ENCODE data around the gene CSNK1E. TPM values are rescaled to one million over a fixed set of nuclear protein-coding genes. Genes with fewer than 3 reads are reported as not detected.
"Not testable (repeated sequence)": the region's sequence is repeated elsewhere in the genome, so short reads cannot be mapped to it uniquely, and the experiment has no call there.

CSNK1E gene
- 100 to 1,000 TPM in 1 of 2 experiments, 10 to 100 TPM in 1; 99.9 to 102 TPM for total RNA-seq

DNA sequence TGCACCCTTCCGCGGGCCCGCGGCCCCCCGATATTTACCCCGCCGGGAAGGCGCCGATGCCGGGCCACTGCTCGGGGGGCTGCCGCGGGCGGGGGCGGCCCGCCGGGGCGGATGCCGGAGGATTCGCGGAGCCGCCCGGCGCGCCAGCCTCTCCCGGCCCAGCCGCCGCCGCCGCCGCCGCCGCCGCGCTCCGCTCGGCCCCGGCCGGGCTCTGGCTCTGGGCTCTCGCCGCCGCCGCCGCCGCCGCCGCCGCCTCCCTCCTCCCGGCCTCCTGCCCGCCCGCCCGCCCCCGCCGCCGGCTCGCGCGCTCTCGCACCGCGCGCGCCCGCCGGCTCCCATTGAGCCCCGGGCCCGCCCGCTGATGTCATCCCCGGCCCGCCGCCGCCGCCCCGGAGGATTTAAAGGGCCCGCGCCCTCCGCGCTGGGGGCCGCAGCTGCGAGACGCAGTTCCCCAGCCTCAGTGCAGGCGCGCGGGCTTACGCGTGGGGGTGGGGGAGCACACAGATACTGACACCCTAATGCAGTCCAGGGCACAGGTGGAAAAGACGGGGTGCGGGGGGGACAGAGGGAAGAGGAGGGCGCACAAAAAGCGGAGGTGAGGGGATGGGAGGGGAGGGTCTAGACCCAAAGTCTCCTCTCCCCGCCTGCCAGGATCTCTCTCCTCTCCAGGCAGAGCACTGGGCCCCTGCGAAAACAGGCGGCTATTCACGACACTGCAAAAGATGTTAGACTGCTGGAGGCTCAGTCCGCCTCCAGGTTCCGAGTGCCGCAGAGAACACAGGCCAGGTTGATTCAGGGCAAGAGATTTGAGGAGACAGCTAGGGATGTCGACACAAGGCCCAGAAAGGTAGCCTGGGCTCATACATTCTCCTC lies at the start of gene CSNK1E:
CSNK1E (minus strand) TSS at position 312 of the 873 bp plus-strand sequence. CDS start 3,276 bp downstream, outside the sequence.
- POLR2A ChIA-PET, result interaction anchor here (0.7 to 1.4 kb wide), 7 partner anchors 9 to 251 kb away, joined by 3 to 9 read pairs (median 3); partner anchors contain the start of gene TMEM184B
- Mint-ChIP-seq H3K9me3 (no peaks in the 10 kb centered on the region), H3K27ac (peak within 1 kb of the TSS; percentile 87), H3K4me3 (peak within 1 kb of the TSS; percentile 80), H3K36me3 (ENCODE audit: low read depth) (peaks cover 4% of the 10 kb centered on the region), H3K4me1 (peaks cover 47% of the 10 kb centered on the region), H3K27me3 (no peaks in the 10 kb centered on the region)
- CTCF ChIA-PET, result interaction anchor here (1.0 to 1.7 kb wide), 2 partner anchors 12 to 37 kb away, joined by 3 to 4 read pairs; no protein-coding TSS in a partner anchor
- DNase-seq, result peak; percentile 75

- H3K4me3 Mint-ChIP-seq, H3K27me3 Mint-ChIP-seq, H3K27ac Mint-ChIP-seq, POLR2A ChIA-PET, DNase-seq, H3K4me1 Mint-ChIP-seq, CTCF ChIA-PET, H3K9me3 Mint-ChIP-seq: not testable (repeated sequence)
- peaks cover 24% of the 10 kb centered on the region for H3K36me3 Mint-ChIP-seq (ENCODE audit: low read depth)
These were observed 48.6 kb upstream of the CSNK1E start for GRCh38 chr22:38365829-38366228.

DNA sequence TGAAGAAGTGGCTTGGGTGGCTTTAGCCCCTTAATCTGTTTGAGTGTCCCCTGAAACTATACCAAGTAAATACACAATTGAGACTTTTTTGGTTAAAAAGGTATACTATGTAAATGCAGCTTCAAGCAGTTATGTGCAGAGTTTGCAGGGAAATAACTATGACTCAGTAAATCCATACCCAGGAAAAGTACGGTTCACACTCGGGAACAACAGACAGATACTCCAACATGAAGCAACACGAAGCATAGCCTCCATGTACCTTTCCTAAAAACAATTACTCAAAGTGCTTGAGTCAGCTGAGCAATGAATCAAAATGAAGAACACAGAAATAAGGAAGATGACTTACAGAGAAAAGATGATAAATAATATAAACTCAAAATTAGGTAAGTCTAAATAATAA lies 47.9 kb upstream of the CSNK1E start:
- H3K4me3 Mint-ChIP-seq, DNase-seq, H3K4me1 Mint-ChIP-seq, CTCF ChIA-PET, H3K9me3 Mint-ChIP-seq, H3K27ac Mint-ChIP-seq, POLR2A ChIA-PET, H3K27me3 Mint-ChIP-seq: not testable (repeated sequence)
- H3K36me3 Mint-ChIP-seq (ENCODE audit: low read depth), result peaks cover 24% of the 10 kb centered on the region

- POLR2A ChIA-PET, H3K27me3 Mint-ChIP-seq, H3K4me1 Mint-ChIP-seq, CTCF ChIA-PET, DNase-seq, H3K4me3 Mint-ChIP-seq, H3K9me3 Mint-ChIP-seq, H3K27ac Mint-ChIP-seq: not testable (repeated sequence)
- peaks cover 14% of the 10 kb centered on the region for H3K36me3 Mint-ChIP-seq (ENCODE audit: low read depth)
These were observed 43.3 kb upstream of the CSNK1E start for GRCh38 chr22:38360560-38360959.

- H3K27me3 Mint-ChIP-seq; H3K4me1 Mint-ChIP-seq; H3K27ac Mint-ChIP-seq; H3K36me3 Mint-ChIP-seq (ENCODE audit: low read depth); POLR2A ChIA-PET; H3K4me3 Mint-ChIP-seq; H3K9me3 Mint-ChIP-seq; DNase-seq; CTCF ChIA-PET: not testable (repeated sequence)
These were observed 42.6 kb upstream of the CSNK1E start for GRCh38 chr22:38359817-38360216.

DNA sequence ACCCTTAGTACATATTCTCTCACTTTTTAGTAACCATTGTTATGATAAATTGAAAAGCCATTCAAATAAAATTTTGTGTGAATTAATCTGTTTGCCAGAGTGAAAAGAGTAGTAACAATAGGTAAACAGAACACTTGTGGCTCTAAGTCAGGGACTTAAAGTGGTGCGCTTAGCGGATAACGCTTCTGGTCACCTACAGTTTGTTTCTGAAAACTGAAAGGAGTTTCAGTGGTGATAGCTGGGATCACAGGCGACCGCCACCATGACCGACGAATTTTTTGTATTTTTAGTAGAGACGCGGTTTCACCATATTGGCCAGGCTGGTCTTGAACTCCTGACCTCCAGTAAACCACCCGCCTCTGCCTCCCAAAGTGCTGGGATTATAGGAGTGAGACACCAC lies 40.7 kb upstream of the CSNK1E start:
- H3K27ac Mint-ChIP-seq; H3K36me3 Mint-ChIP-seq (ENCODE audit: low read depth); POLR2A ChIA-PET; CTCF ChIA-PET; H3K4me1 Mint-ChIP-seq; DNase-seq; H3K4me3 Mint-ChIP-seq; H3K9me3 Mint-ChIP-seq; H3K27me3 Mint-ChIP-seq: not testable (repeated sequence)

GRCh38 chr22:38355275-38355674 lies 38.0 kb upstream of the CSNK1E start:
- CTCF ChIA-PET, result interaction anchor here (0.6 to 2.7 kb wide), 6 partner anchors 9 to 303 kb away, joined by 3 to 13 read pairs (median 4); no protein-coding TSS in a partner anchor

GRCh38 chr22:38353701-38354100 lies 36.5 kb upstream of the CSNK1E start:
- H3K36me3 Mint-ChIP-seq (ENCODE audit: low read depth), result no peaks in the 10 kb centered on the region
- H3K4me1 Mint-ChIP-seq, result no peaks in the 10 kb centered on the region
- DNase-seq, result no peak
- ChIA-PET POLR2A (no interaction called here), CTCF (interaction anchor here (1.2 to 2.7 kb wide), 2 partner anchors 239 to 301 kb away, joined by 4 to 13 read pairs; no protein-coding TSS in a partner anchor)
- H3K9me3 Mint-ChIP-seq, result no peaks in the 10 kb centered on the region
- H3K27me3 Mint-ChIP-seq, result no peaks in the 10 kb centered on the region
- H3K27ac Mint-ChIP-seq, result no peak overlapping the region
- H3K4me3 Mint-ChIP-seq, result no peak overlapping the region

More at GRCh38 chr22:38355275-38355674, 38.0 kb upstream of the CSNK1E start:
- Mint-ChIP-seq H3K4me3 (no peak overlapping the region), H3K27me3 (no peaks in the 10 kb centered on the region), H3K4me1 (no peaks in the 10 kb centered on the region), H3K27ac (no peak overlapping the region), H3K9me3 (no peaks in the 10 kb centered on the region), H3K36me3 (ENCODE audit: low read depth) (no peaks in the 10 kb centered on the region)
- DNase-seq, result no peak
- POLR2A ChIA-PET, result no interaction called here

GRCh38 chr22:38353142-38353629 lies 36.0 kb upstream of the CSNK1E start:
- no peak overlapping the region for H3K4me3 Mint-ChIP-seq
- no peaks in the 10 kb centered on the region for H3K27me3 Mint-ChIP-seq
- H3K9me3 Mint-ChIP-seq, result no peaks in the 10 kb centered on the region
- H3K27ac Mint-ChIP-seq, result no peak overlapping the region
- POLR2A ChIA-PET, result no interaction called here
- no peaks in the 10 kb centered on the region for H3K4me1 Mint-ChIP-seq
- peak; percentile 71 for DNase-seq
- no peaks in the 10 kb centered on the region for H3K36me3 Mint-ChIP-seq (ENCODE audit: low read depth)
- CTCF ChIA-PET, result interaction anchor here (0.7 to 2.7 kb wide), 4 partner anchors 42 to 301 kb away, joined by 3 to 13 read pairs (median 4); no protein-coding TSS in a partner anchor

DNA sequence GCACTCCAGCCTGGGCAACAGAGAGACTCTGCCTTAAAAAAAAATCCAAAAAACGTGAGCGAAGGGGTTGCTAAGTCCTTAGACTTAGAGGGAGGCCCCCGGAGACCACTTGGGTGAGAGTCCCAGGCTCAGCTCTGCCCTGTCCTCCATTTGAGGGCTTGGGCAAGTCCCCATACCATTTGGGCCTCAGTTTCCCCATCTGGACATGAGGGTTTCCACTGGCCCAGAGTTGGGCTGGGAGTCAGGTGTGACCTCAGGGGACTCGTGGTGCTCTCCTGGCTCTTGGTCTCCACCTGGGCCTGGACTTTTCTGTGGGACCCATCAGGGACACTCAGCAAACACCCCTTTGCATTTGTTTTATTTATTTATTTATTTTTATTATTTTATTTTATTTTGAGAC lies 35.2 kb upstream of the CSNK1E start:
- Mint-ChIP-seq H3K27ac (no peak overlapping the region), H3K9me3 (no peaks in the 10 kb centered on the region), H3K27me3 (no peaks in the 10 kb centered on the region), H3K4me3 (no peak overlapping the region), H3K36me3 (ENCODE audit: low read depth) (no peaks in the 10 kb centered on the region), H3K4me1 (no peaks in the 10 kb centered on the region)
- no peak for DNase-seq
- ChIA-PET POLR2A (no interaction called here), CTCF (interaction anchor here (0.7 to 2.7 kb wide), 4 partner anchors 41 to 300 kb away, joined by 3 to 13 read pairs (median 4); no protein-coding TSS in a partner anchor)

DNA sequence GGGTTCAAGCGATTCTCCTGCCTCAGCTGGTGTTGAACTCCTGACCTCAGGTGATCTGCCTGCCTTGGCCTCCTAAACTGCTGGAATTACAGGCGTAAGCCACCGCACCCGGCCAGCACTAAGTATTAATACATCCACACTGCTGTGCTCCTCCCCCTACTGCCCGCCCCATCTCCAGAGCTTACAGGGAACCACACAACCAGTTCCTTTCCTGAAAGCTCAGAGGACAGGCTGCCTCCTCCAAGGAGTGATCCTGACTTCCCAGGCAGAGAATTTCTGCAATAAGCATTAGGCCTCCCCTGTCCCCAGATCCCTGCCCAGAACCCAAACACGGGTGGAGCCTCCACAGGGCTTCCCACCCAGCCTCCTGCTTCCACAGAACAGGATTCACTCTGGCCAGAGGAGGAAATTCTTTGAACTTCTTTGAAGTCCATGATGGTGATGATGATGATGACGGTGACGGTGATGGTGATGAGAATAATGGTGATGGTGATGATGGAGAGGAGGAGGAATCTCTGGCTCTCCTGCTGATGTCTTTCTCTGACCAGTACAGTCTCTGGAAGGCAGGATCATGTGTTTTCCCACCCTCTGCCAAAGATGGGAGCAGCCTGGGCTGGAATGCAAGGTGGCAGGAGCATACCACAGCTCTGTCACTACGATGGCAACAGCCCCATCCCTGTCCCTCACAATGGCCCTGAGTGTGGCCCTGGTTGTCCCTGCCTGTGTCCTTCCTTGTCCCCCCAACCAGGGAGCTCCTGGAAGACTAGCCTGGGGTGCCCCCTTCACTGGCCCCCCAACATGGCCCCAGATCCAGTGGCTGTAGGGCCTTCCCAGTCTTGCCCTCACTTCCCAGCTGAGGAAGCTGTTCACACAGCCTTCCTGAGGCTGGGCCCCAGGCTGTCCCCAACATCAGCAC lies 33.5 kb upstream of the CSNK1E start:
- H3K4me3 Mint-ChIP-seq, result no peak overlapping the region
- ChIA-PET CTCF (interaction anchor here (1.6 to 2.2 kb wide), 2 partner anchors 88 to 299 kb away, joined by 3 to 8 read pairs; no protein-coding TSS in a partner anchor), POLR2A (interaction anchor here (0.6 kb wide), 1 partner anchor 93 kb away, joined by 3 read pairs; no protein-coding TSS in a partner anchor)
- no peaks in the 10 kb centered on the region for H3K9me3 Mint-ChIP-seq
- H3K27ac Mint-ChIP-seq, result no peak overlapping the region
- no peaks in the 10 kb centered on the region for H3K36me3 Mint-ChIP-seq (ENCODE audit: low read depth)
- DNase-seq, result no peak
- H3K4me1 Mint-ChIP-seq, result no peaks in the 10 kb centered on the region
- no peaks in the 10 kb centered on the region for H3K27me3 Mint-ChIP-seq

- Mint-ChIP-seq H3K4me1 (no peaks in the 10 kb centered on the region), H3K9me3 (no peaks in the 10 kb centered on the region), H3K27ac (no peak overlapping the region), H3K4me3 (no peak overlapping the region), H3K36me3 (ENCODE audit: low read depth) (no peaks in the 10 kb centered on the region), H3K27me3 (no peaks in the 10 kb centered on the region)
- ChIA-PET CTCF (interaction anchor here (0.6 to 2.2 kb wide), 2 partner anchors 22 to 297 kb away, joined by 5 to 8 read pairs; no protein-coding TSS in a partner anchor), POLR2A (no interaction called here)
- DNase-seq, result no peak
These were observed 31.7 kb upstream of the CSNK1E start for GRCh38 chr22:38348751-38349496.
